H1 (cell line): ENCODE measurements around the gene RFX3. TPM values are rescaled to one million over a fixed set of nuclear protein-coding genes. Genes with fewer than 3 reads are reported as not detected.

Experiments
- CTCF ChIA-PET: fragments of 300-600 bp; sonication (Branson Sonifier 250); formaldehyde crosslinking; loops from one replicate; lab custom pipeline; 2021; ENCODE audit not compliant: partially characterized antibody; lab: Charles Lee
- POLR2A ChIA-PET: fragments of 300-600 bp; sonication (Branson Sonifier 250); formaldehyde crosslinking; loops from one replicate; lab custom pipeline; 2021; ENCODE audit warnings: inconsistent platforms; ENCODE audit not compliant: partially characterized antibody; lab: Charles Lee
- DNase-seq, 2 experiments: peaks; one replicate each; pipeline versions ENCODE4 v3.0.0 to v3.0.0-alpha.2; 2010 to 2022; ENCODE audit warnings: low spot score in 2 of 2, low read depth in 1 of 2, mixed read lengths in 1 of 2
- FAIRE-seq: peaks from 2 replicates; lab custom pipeline; 2011; peaks lifted over from hg19 to GRCh38; lab: Jason Lieb, UNC
- H2AFZ ChIP-seq: 2 replicates; pipeline ENCODE4 v1.8.1; 2012; ENCODE audit warnings: low read length, inconsistent platforms
- H2AK5ac ChIP-seq: 2 replicates; pipeline ENCODE4 v1.6.1; 2013; ENCODE audit warnings: low read depth, low read length
- H2BK120ac ChIP-seq: replicated peaks from 2 replicates; pipeline ENCODE3; 2013; ENCODE audit warnings: low read depth, low read length, inconsistent platforms
- H2BK12ac ChIP-seq: 2 replicates; pipeline ENCODE4 v1.6.1; 2013; ENCODE audit warnings: low read depth, low read length
- H2BK15ac ChIP-seq: 2 replicates; pipeline ENCODE4 v1.6.1; 2013; ENCODE audit warnings: low read length
- H2BK20ac ChIP-seq: 2 replicates; pipeline ENCODE4 v1.6.1; 2013; ENCODE audit warnings: low read length
- H2BK5ac ChIP-seq: 2 replicates; pipeline ENCODE4 v1.6.1; 2013; ENCODE audit warnings: low read depth, low read length
- H3K14ac ChIP-seq: 2 replicates; pipeline ENCODE4 v1.6.1; 2013; ENCODE audit warnings: inconsistent platforms; ENCODE audit not compliant: insufficient read length
- H3K18ac ChIP-seq: 2 replicates; pipeline ENCODE4 v1.6.1; 2013; ENCODE audit warnings: low read length; ENCODE audit errors: extremely low read depth
- H3K23ac ChIP-seq: 2 replicates; pipeline ENCODE4 v1.6.1; 2013; ENCODE audit warnings: inconsistent platforms; ENCODE audit not compliant: insufficient read length
- H3K23me2 ChIP-seq: 2 replicates; pipeline ENCODE4 v1.6.1; 2013; ENCODE audit warnings: low read depth, low read length
- H3K27ac ChIP-seq: 2 replicates; pipeline ENCODE4 v1.6.1; 2011; ENCODE audit warnings: low read depth, low read length, inconsistent platforms
- H3K27me3 ChIP-seq, 4 experiments: replicated peaks in 1 of 4; 1 replicate in 1 of 4; 2 replicates in 3 of 4; pipeline versions ENCODE4 v1.6.1 to v1.8.1; 2011 to 2013; ENCODE audit warnings: low read length in 3 of 4, mild to moderate bottlenecking in 3 of 4, inconsistent platforms in 2 of 4, mixed read lengths in 2 of 4, moderate library complexity in 1 of 4; ENCODE audit not compliant: control insufficient read depth in 3 of 4, insufficient read depth in 3 of 4; ENCODE audit errors: extremely low read depth in 1 of 4
- H3K36me3 ChIP-seq, 4 experiments: 2 replicates each; pipeline versions ENCODE4 v1.6.1 to v1.8.1; 2011 to 2013; ENCODE audit warnings: mild to moderate bottlenecking in 4 of 4, low read length in 3 of 4, moderate library complexity in 2 of 4, control low read depth in 1 of 4, inconsistent platforms in 1 of 4; ENCODE audit not compliant: insufficient read depth in 4 of 4, control insufficient read depth in 2 of 4
- H3K4ac ChIP-seq: replicated peaks from 2 replicates; pipeline ENCODE3; 2013; ENCODE audit warnings: low read length, low read depth, mixed read lengths, inconsistent platforms; ENCODE audit not compliant: insufficient read length
- H3K4me1 ChIP-seq, 4 experiments: replicated peaks in 1 of 4; 1 replicate in 1 of 4; 2 replicates in 3 of 4; pipeline versions ENCODE4 v1.6.1 to v1.8.1; 2011 to 2013; ENCODE audit warnings: low read length in 3 of 4, inconsistent platforms in 2 of 4, mixed read lengths in 1 of 4; ENCODE audit not compliant: insufficient read depth in 4 of 4, control insufficient read depth in 3 of 4
- H3K4me2 ChIP-seq, 2 experiments: 2 replicates each; pipeline versions ENCODE4 v1.6.1 to v1.8.1; 2011 to 2013; ENCODE audit warnings: low read depth in 2 of 2, low read length in 2 of 2, control low read depth in 1 of 2, inconsistent platforms in 1 of 2, mild to moderate bottlenecking in 1 of 2; ENCODE audit not compliant: insufficient read depth in 1 of 2
- H3K4me3 ChIP-seq, 4 experiments: fragments of 200-600, 300-600 bp in 1 of 4; sonication (generic), shearing (Covaris generic), sonication (Bioruptor Twin) in 1 of 4; 2 replicates each; pipeline versions ENCODE4 v1.5.1 to v1.8.1; 2011 to 2016; ENCODE audit warnings: low read length in 4 of 4, low read depth in 3 of 4, control low read depth in 2 of 4, inconsistent platforms in 2 of 4, mild to moderate bottlenecking in 2 of 4, mixed read lengths in 1 of 4, moderate library complexity in 1 of 4; ENCODE audit not compliant: insufficient read depth in 2 of 4; ENCODE audit errors: extremely low read depth in 1 of 4
- H3K56ac ChIP-seq: replicated peaks from 2 replicates; pipeline ENCODE3; 2013; ENCODE audit warnings: low read depth, mild to moderate bottlenecking, mixed read lengths, low read length, inconsistent platforms; ENCODE audit not compliant: insufficient read length
- H3K79me1 ChIP-seq: 2 replicates; pipeline ENCODE4 v1.6.1; 2013; ENCODE audit warnings: low read depth, low read length, control low read depth
- H3K79me2 ChIP-seq, 2 experiments: 2 replicates each; pipeline versions ENCODE4 v1.6.1 to v1.8.1; 2012 to 2013; ENCODE audit warnings: low read length in 2 of 2, mild to moderate bottlenecking in 2 of 2, inconsistent platforms in 1 of 2; ENCODE audit not compliant: insufficient read depth in 2 of 2, control insufficient read depth in 1 of 2
- H3K9ac ChIP-seq, 4 experiments: replicated peaks in 1 of 4; 1 replicate in 1 of 4; 2 replicates in 3 of 4; pipeline versions ENCODE4 v1.6.1 to v1.8.1; 2011 to 2013; ENCODE audit warnings: low read depth in 3 of 4, low read length in 3 of 4, control low read depth in 2 of 4, mild to moderate bottlenecking in 2 of 4, moderate library complexity in 2 of 4, inconsistent platforms in 1 of 4; ENCODE audit errors: extremely low read depth in 1 of 4
- H3K9me3 ChIP-seq, 2 experiments: 2 replicates each; pipeline versions ENCODE4 v1.6.1 to v1.8.1; 2012 to 2013; ENCODE audit warnings: mild to moderate bottlenecking in 2 of 2, moderate library complexity in 2 of 2, control low read depth in 1 of 2, inconsistent platforms in 1 of 2, low read depth in 1 of 2, low read length in 1 of 2, mixed read lengths in 1 of 2; ENCODE audit not compliant: insufficient read depth in 2 of 2
- H4K20me1 ChIP-seq, 2 experiments: replicated peaks in 1 of 2; 2 replicates each; pipeline versions ENCODE3 to v1.8.1; 2011 to 2013; ENCODE audit warnings: inconsistent platforms in 2 of 2, low read length in 2 of 2, mild to moderate bottlenecking in 1 of 2; ENCODE audit not compliant: insufficient read depth in 2 of 2, control insufficient read depth in 1 of 2
- H4K5ac ChIP-seq: 2 replicates; pipeline ENCODE4 v1.6.1; 2013; ENCODE audit warnings: low read length, low read depth, mixed read lengths, inconsistent platforms; ENCODE audit not compliant: insufficient read length
- H4K8ac ChIP-seq: 2 replicates; pipeline ENCODE4 v1.8.0; 2013; ENCODE audit warnings: mild to moderate bottlenecking, moderate library complexity, low read length, inconsistent platforms; ENCODE audit not compliant: insufficient read depth; ENCODE audit errors: extremely low read depth
- H4K91ac ChIP-seq: replicated peaks from 2 replicates; pipeline ENCODE3; 2013; ENCODE audit warnings: low read length, mixed read lengths, inconsistent platforms; ENCODE audit not compliant: insufficient read length
- ATF3 ChIP-seq: IDR thresholded peaks from 2 replicates; pipeline ENCODE4 v1.6.1; 2011; ENCODE audit warnings: low read depth, mild to moderate bottlenecking, low read length; ENCODE audit not compliant: insufficient read depth
- CBX8 ChIP-seq: fragments of 300-800, 300-1000 bp; sonication (generic); IDR thresholded peaks from 2 replicates; pipeline ENCODE4 v1.7.1; 2016; ENCODE audit warnings: low read depth, low read length, borderline replicate concordance
- PHF8 ChIP-seq: fragments of 200-600 bp; sonication (generic); conservative IDR thresholded peaks from 2 replicates; pipeline ENCODE4 v1.7.1; 2012; ENCODE audit warnings: low read depth, mild to moderate bottlenecking, inconsistent platforms, low read length, moderate library complexity
- POLR2A ChIP-seq, 2 experiments: IDR thresholded peaks; 1 replicate in 1 of 2; 2 replicates in 1 of 2; pipeline ENCODE4 v1.6.1; 2011; ENCODE audit warnings: low read depth in 2 of 2, low read length in 2 of 2, mild to moderate bottlenecking in 2 of 2; ENCODE audit errors: control extremely low read depth in 1 of 2
- POU5F1 ChIP-seq: IDR thresholded peaks from 2 replicates; pipeline ENCODE4 v1.6.1; 2011; ENCODE audit warnings: low read depth, mild to moderate bottlenecking, low read length, moderate library complexity
- RBBP5 ChIP-seq: IDR thresholded peaks from 2 replicates; pipeline ENCODE4 v1.7.1; 2012; ENCODE audit warnings: low read depth, mild to moderate bottlenecking, inconsistent platforms, low read length, moderate library complexity, borderline replicate concordance
- SIN3A ChIP-seq, 2 experiments: IDR thresholded peaks in 1 of 2; conservative IDR thresholded peaks in 1 of 2; 2 replicates each; pipeline ENCODE4 v1.6.1; 2011 to 2012; ENCODE audit warnings: low read length in 2 of 2, improper control_type of control experiment in 1 of 2, low read depth in 1 of 2, mild to moderate bottlenecking in 1 of 2
- SIRT6 ChIP-seq: IDR thresholded peaks from one replicate; pipeline ENCODE4 v1.7.1; 2012; ENCODE audit warnings: low read length, inconsistent platforms
- SP2 ChIP-seq: IDR thresholded peaks from 2 replicates; pipeline ENCODE4 v1.6.1; 2012; ENCODE audit warnings: mild to moderate bottlenecking, low read length, inconsistent platforms
- SUZ12 ChIP-seq: fragments of 200-600 bp; sonication (generic); IDR thresholded peaks from 2 replicates; pipeline ENCODE4 v1.6.1; 2012; ENCODE audit warnings: mild to moderate bottlenecking, inconsistent platforms, low read length, moderate library complexity, mixed read lengths
- TAF1 ChIP-seq: IDR thresholded peaks from 2 replicates; pipeline ENCODE4 v1.6.1; 2011; ENCODE audit warnings: mild to moderate bottlenecking, low read depth, low read length
- WGBS, 2 experiments: shearing (Covaris generic) in 1 of 2; methylation state at CpG; one replicate each; pipeline versions ENCODE4 v1.1.6 to v1.1.7; 2013 to 2015; ENCODE audit warnings: low lambda C conversion rate in 2 of 2, mixed read lengths in 2 of 2, inconsistent platforms in 1 of 2, low coverage in 1 of 2, missing lambda C conversion rate in 1 of 2; ENCODE audit not compliant: insufficient replicate concordance in 2 of 2, insufficient coverage in 1 of 2, insufficient read length in 1 of 2; ENCODE audit errors: extremely low coverage in 1 of 2, missing lambda C conversion rate in 1 of 2; 5-methylcytosine and 5-hydroxymethylcytosine counted together
- polyA plus RNA-seq, 7 experiments: library from polyadenylated mRNA; depleted of rRNA in 3 of 7; stranded (reverse) in 5 of 7; unstranded in 2 of 7; fragments of >200 nt in 5 of 7; fragments of 200-250 nt in 2 of 7; gene quantifications; 1 replicate in 5 of 7; 2 replicates in 1 of 7; 4 replicates in 1 of 7; pipeline versions ENCODE4 v1.2.1 to v1.2.3, GENCODE V29; 2011 to 2013; ENCODE audit warnings: missing spikeins in 2 of 7, mixed read lengths in 2 of 7
- total RNA-seq: library from RNA; stranded (reverse); fragmentation: NEBNext Ultra II Directional; extraction: Animal tissue kit (Norgen Biotek cat#: 25700); gene quantifications from 2 replicates; pipeline ENCODE4 v1.2.1, GENCODE V29; 2021

Gene RFX3
- total and polyA plus RNA-seq, 2 of the 8 experiments (the other 6 are each of a cell fraction or from before 2014, with no cell fraction given): 4.9 to 22.6 TPM

DNA sequence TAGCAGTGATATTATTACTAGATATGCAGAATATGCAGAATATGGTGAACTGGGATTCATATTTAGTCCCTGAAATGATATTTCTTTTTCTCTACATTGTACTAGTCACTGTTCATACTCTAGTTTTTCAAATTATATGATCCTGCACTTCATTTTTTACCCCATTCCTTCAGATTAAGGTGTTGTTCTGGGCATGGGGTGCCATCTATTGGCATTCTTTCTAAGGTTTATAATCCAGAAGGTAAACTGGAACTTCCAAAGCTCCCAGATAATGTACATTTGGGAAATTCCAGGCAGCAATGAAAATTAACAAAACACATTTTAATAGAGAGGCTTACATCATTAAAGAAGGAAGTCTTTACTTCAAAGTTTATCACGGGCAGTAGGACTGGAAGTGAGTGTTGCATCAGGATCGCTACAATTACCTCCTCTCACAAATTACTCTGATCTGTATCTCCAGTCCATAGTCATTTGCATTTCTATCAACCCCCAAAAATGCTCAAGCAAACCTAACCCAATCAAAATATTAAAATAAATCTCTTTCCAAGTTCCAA is 12.5 kb downstream of the RFX3 start:
- no peak overlapping the region for H3K18ac ChIP-seq
- no peak overlapping the region for H2BK120ac ChIP-seq
- no peak overlapping the region for H3K23ac ChIP-seq
- H3K23me2 ChIP-seq: no peaks in the 10 kb centered on the region
- TF ChIP-seq SUZ12 (no peak), PHF8 (no peak), ATF3 (no peak), SIN3A (conservative IDR thresholded peaks at IDR 0.05 in 1 of 2, IDR thresholded peaks at IDR 0.05 in 1 of 2; ENCODE audit: low read depth in 1 of 2, low read length in 2 of 2) (no peak), POLR2A (IDR thresholded peaks at IDR 0.05; ENCODE audit: control extremely low read depth in 1 of 2, low read depth in 2 of 2, low read length in 2 of 2) (no peak), SP2 (no peak), RBBP5 (no peak), CBX8 (no peak), SIRT6 (no peak), TAF1 (no peak), POU5F1 (no peak)
- peaks cover 0 to 91% of the 10 kb centered on the region in 2 experiments; a peak in 2 of 4 replicates for H3K79me2 ChIP-seq
- no peak overlapping the region for H2BK15ac ChIP-seq
- ChIA-PET CTCF (no interaction called here), POLR2A (no interaction called here)
- no peak overlapping the region for H2BK12ac ChIP-seq
- H3K27ac ChIP-seq: no peak overlapping the region
- H3K79me1 ChIP-seq: no peaks in the 10 kb centered on the region; the same call in 1 of the 2 replicates
- no peak overlapping the region for H4K91ac ChIP-seq
- no peak overlapping the region for H2AK5ac ChIP-seq
- peaks cover 0 to 4% (median under 1%) of the 10 kb centered on the region in 4 experiments; a peak in 1 of 7 replicates for H3K4me1 ChIP-seq
- no peak overlapping the region for H2AFZ ChIP-seq
- no peak overlapping the region for H3K4ac ChIP-seq
- H3K9me3 ChIP-seq: no peaks in the 10 kb centered on the region
- H3K4me2 ChIP-seq: no peak overlapping the region
- DNase-seq (no peak), FAIRE-seq (no peak)
- H4K5ac ChIP-seq: no peak overlapping the region
- no peak overlapping the region for H4K8ac ChIP-seq
- no peak overlapping the region for H3K56ac ChIP-seq
- H3K14ac ChIP-seq: no peak overlapping the region
- H2BK20ac ChIP-seq: no peak overlapping the region
- no peak overlapping the region for H2BK5ac ChIP-seq
- H3K27me3 ChIP-seq: no peaks in the 10 kb centered on the region
- H4K20me1 ChIP-seq: no peaks in the 10 kb centered on the region
- 81% methylated on average over 2 of the region's 2 CpGs; no CpG with 5 or more reads in 1 of the 2 experiments for WGBS, 2 experiments
- H3K36me3 ChIP-seq: no peaks in the 10 kb centered on the region
- no peak overlapping the region for H3K9ac ChIP-seq
- no peak overlapping the region for H3K4me3 ChIP-seq
